H9 (cell line): ENCODE results near the gene ZNF814. TPM values are rescaled to one million over a fixed set of nuclear protein-coding genes. Genes with fewer than 3 reads are reported as not detected.
"Not testable (repeated sequence)": the region's sequence is repeated elsewhere in the genome, so short reads cannot be mapped to it uniquely, and the experiment has no call there.

ENCODE experiments used
- DNase-seq: peaks from one replicate; pipeline ENCODE4 v3.0.0-alpha.2; 2017
- H2AFZ ChIP-seq: one replicate; pipeline ENCODE4 v1.6.1; 2013; ENCODE audit warnings: mild to moderate bottlenecking, low read length, control low read depth, moderate library complexity
- H2AK5ac ChIP-seq: 2 replicates; pipeline ENCODE4 v1.6.1; 2013; ENCODE audit warnings: low read length, control low read depth, mixed read lengths; ENCODE audit not compliant: insufficient read length
- H2BK120ac ChIP-seq: one replicate; pipeline ENCODE4 v1.6.1; 2013; ENCODE audit warnings: low read depth, mild to moderate bottlenecking, low read length, control low read depth, inconsistent platforms; ENCODE audit not compliant: poor library complexity, severe bottlenecking
- H2BK12ac ChIP-seq: 2 replicates; pipeline ENCODE4 v1.6.1; 2013; ENCODE audit warnings: low read length, control low read depth, mixed read lengths, low read depth; ENCODE audit not compliant: insufficient read length
- H2BK15ac ChIP-seq: 2 replicates; pipeline ENCODE4 v1.6.1; 2013; ENCODE audit warnings: low read depth, low read length, control low read depth
- H2BK20ac ChIP-seq: one replicate; pipeline ENCODE4 v1.6.1; 2013; ENCODE audit warnings: low read depth, mild to moderate bottlenecking, low read length, control low read depth, inconsistent platforms; ENCODE audit not compliant: poor library complexity, severe bottlenecking
- H2BK5ac ChIP-seq: 2 replicates; pipeline ENCODE4 v1.6.1; 2013; ENCODE audit warnings: low read length, control low read depth, mixed read lengths; ENCODE audit not compliant: insufficient read length
- H3K14ac ChIP-seq: 2 replicates; pipeline ENCODE4 v1.6.1; 2013; ENCODE audit warnings: low read length, control low read depth; ENCODE audit not compliant: insufficient read depth
- H3K18ac ChIP-seq: 2 replicates; pipeline ENCODE4 v1.6.1; 2013; ENCODE audit warnings: low read depth, mild to moderate bottlenecking, mixed read lengths, low read length, control low read depth; ENCODE audit not compliant: insufficient read length
- H3K23ac ChIP-seq: 2 replicates; pipeline ENCODE4 v1.6.1; 2013; ENCODE audit warnings: low read length, control low read depth, mixed read lengths, low read depth; ENCODE audit not compliant: insufficient read length
- H3K23me2 ChIP-seq: 2 replicates; pipeline ENCODE4 v1.6.1; 2013; ENCODE audit warnings: low read depth, mild to moderate bottlenecking, mixed read lengths, low read length, control low read depth; ENCODE audit not compliant: insufficient read length, poor library complexity, severe bottlenecking
- H3K27ac ChIP-seq: 2 replicates; pipeline ENCODE4 v1.5.1; 2013; ENCODE audit warnings: low read length, control low read depth, mixed read lengths, low read depth; ENCODE audit not compliant: insufficient read length
- H3K27me3 ChIP-seq: 2 replicates; pipeline ENCODE4 v1.6.1; 2013; ENCODE audit warnings: low read length, control low read depth, inconsistent platforms; ENCODE audit not compliant: insufficient read depth
- H3K4ac ChIP-seq: 2 replicates; pipeline ENCODE4 v1.6.1; 2013; ENCODE audit warnings: low read depth, mild to moderate bottlenecking, control low read depth, inconsistent platforms, low read length, moderate library complexity
- H3K4me1 ChIP-seq: 2 replicates; pipeline ENCODE4 v1.6.1; 2013; ENCODE audit warnings: low read length, control low read depth, inconsistent platforms; ENCODE audit not compliant: insufficient read depth
- H3K4me2 ChIP-seq: 2 replicates; pipeline ENCODE4 v1.6.1; 2013; ENCODE audit warnings: low read length, control low read depth, mixed read lengths; ENCODE audit not compliant: insufficient read length, insufficient read depth
- H3K56ac ChIP-seq: 2 replicates; pipeline ENCODE4 v1.6.1; 2013; ENCODE audit warnings: low read depth, mild to moderate bottlenecking, mixed read lengths, low read length, control low read depth; ENCODE audit not compliant: insufficient read length
- H3K79me1 ChIP-seq: 2 replicates; pipeline ENCODE4 v1.6.1; 2013; ENCODE audit warnings: low read depth, mild to moderate bottlenecking, moderate library complexity, low read length, control low read depth, inconsistent platforms; ENCODE audit not compliant: insufficient read depth, poor library complexity, severe bottlenecking
- H3K79me2 ChIP-seq: 2 replicates; pipeline ENCODE4 v1.6.1; 2013; ENCODE audit warnings: low read length, control low read depth, inconsistent platforms; ENCODE audit not compliant: insufficient read depth
- H3K9ac ChIP-seq: 2 replicates; pipeline ENCODE4 v1.6.1; 2013; ENCODE audit warnings: low read length, control low read depth, mixed read lengths; ENCODE audit not compliant: insufficient read length; ENCODE audit errors: extremely low read depth
- H3K9me3 ChIP-seq: one replicate; pipeline ENCODE4 v1.6.1; 2013; ENCODE audit warnings: low read depth, low read length, inconsistent platforms; ENCODE audit not compliant: control insufficient read depth
- H3T11ph ChIP-seq: one replicate; pipeline ENCODE4 v1.6.1; 2013; ENCODE audit warnings: mild to moderate bottlenecking, low read length, control low read depth, inconsistent platforms
- H4K20me1 ChIP-seq: one replicate; pipeline ENCODE4 v1.6.1; 2013; ENCODE audit not compliant: control insufficient read depth, insufficient read length, insufficient read depth
- H4K5ac ChIP-seq: 2 replicates; pipeline ENCODE4 v1.6.1; 2013; ENCODE audit warnings: low read depth, mild to moderate bottlenecking, mixed read lengths, low read length, control low read depth; ENCODE audit not compliant: insufficient read length
- H4K8ac ChIP-seq: replicated peaks from 2 replicates; pipeline ENCODE4 v1.6.1; 2013; ENCODE audit warnings: low read length, control low read depth, mixed read lengths, low read depth; ENCODE audit not compliant: insufficient read length
- H4K91ac ChIP-seq: 2 replicates; pipeline ENCODE4 v1.6.1; 2013; ENCODE audit warnings: low read depth, mild to moderate bottlenecking, moderate library complexity, mixed read lengths, low read length, control low read depth; ENCODE audit not compliant: insufficient read length
- H3K27ac Mint-ChIP-seq, 3 experiments: 2 replicates in 2 of 3; 3 replicates in 1 of 3; pipeline ENCODE4 v1.8.0; 2020 to 2021; ENCODE audit warnings: mixed read lengths in 3 of 3, mild to moderate bottlenecking in 1 of 3, moderate library complexity in 1 of 3
- H3K27me3 Mint-ChIP-seq: 2 replicates; pipeline ENCODE4 v1.8.0; 2021; ENCODE audit warnings: low read depth, mild to moderate bottlenecking, moderate library complexity, mixed read lengths
- H3K36me3 Mint-ChIP-seq, 3 experiments: 2 replicates in 2 of 3; 3 replicates in 1 of 3; pipeline ENCODE4 v1.8.0; 2020 to 2021; ENCODE audit warnings: low read depth in 3 of 3, mixed read lengths in 3 of 3; ENCODE audit not compliant: insufficient read depth in 1 of 3
- H3K4me1 Mint-ChIP-seq, 2 experiments: 2 replicates each; pipeline ENCODE4 v1.8.0; 2020; ENCODE audit warnings: mixed read lengths in 2 of 2
- H3K4me3 Mint-ChIP-seq, 2 experiments: 2 replicates in 1 of 2; 3 replicates in 1 of 2; pipeline ENCODE4 v1.8.0; 2020 to 2021; ENCODE audit warnings: mild to moderate bottlenecking in 2 of 2, mixed read lengths in 2 of 2, moderate library complexity in 1 of 2
- H3K9me3 Mint-ChIP-seq, 2 experiments: 2 replicates in 1 of 2; 3 replicates in 1 of 2; pipeline ENCODE4 v1.8.0; 2020; ENCODE audit warnings: mild to moderate bottlenecking in 2 of 2, mixed read lengths in 2 of 2, moderate library complexity in 1 of 2
- WGBS: extraction: QIAGEN DNeasy Blood & Tissue Kit; methylation state at CpG from one replicate; pipeline ENCODE4 v1.1.7; 2013; ENCODE audit warnings: missing lambda C conversion rate, low lambda C conversion rate, mixed read lengths; ENCODE audit not compliant: insufficient read length; ENCODE audit errors: extremely low coverage; 5-methylcytosine and 5-hydroxymethylcytosine counted together
- total RNA-seq: library from RNA; stranded (reverse); gene quantifications from 2 replicates; pipeline ENCODE4 v1.2.1, GENCODE V29; 2021
- TF ChIP-seq, protein P1 (sequence below): fragments of 200-600 bp; sonication (generic); conservative IDR thresholded peaks from 3 replicates; pipeline ENCODE4 v1.8.0; 2021; ENCODE audit warnings: antibody characterized with exemption, mild to moderate bottlenecking

ZNF814 gene
- total RNA-seq, 1 experiment from 2014 or later, result 103 TPM

DNA sequence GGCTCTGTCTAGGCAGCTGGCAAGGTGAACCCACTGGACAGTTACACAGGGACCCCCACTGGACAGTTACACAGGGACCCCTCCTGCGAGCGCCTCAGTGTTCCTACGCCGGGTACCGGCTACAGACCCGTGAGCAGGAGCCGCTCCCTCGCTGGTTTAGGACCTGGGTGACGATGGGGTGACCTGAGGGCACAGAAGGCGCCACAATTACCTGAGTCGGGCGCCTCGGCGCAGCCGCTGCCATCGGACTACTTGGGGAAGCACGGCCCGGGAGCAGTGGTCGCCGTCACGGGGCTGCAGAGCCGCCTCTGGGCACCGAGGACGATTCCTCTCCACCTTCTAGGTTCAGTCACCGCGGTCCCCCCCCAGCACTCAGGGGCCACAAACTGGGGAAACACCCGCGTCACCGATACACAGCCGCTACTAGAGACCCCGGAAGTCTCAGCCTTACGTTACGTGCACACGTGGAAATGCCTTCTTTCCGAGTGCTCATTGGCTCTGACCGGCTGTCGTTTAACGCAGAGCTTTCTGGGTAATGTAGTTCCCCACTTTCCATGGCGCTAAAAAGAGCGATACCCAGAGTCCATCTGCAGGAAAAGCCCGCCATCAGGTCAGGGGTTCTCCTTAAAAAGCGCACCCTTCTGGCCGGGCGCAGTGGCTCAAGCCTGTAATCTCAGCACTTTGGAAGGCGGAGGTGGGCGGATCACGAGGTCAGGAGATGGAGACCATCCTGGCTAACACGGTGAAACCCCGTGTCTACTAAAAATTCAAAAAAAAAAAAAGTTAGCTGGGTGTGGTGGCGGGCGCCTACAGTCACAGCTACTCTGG is 27.5 kb upstream of the ZNF814 start, which contains the start of gene ZNF417:
Gene ZNF417 (minus strand): TSS at position 425 of the 828 bp plus-strand sequence. CDS start 181 bp downstream, at position 244.
- WGBS, result no CpG with 5 or more reads among the region's 51 CpGs
- H3K9me3 Mint-ChIP-seq, result not testable (repeated sequence)

More for the DNA sequence above, 27.5 kb upstream of the ZNF814 start, which contains the start of gene ZNF417:
- H3K56ac ChIP-seq, H2BK20ac ChIP-seq, H3K27me3 Mint-ChIP-seq, H4K20me1 ChIP-seq, H3K23ac ChIP-seq, H4K91ac ChIP-seq, H4K5ac ChIP-seq, H2BK15ac ChIP-seq, H3K23me2 ChIP-seq, H2AFZ ChIP-seq, H2BK12ac ChIP-seq, H3K4me1 ChIP-seq, H3K79me1 ChIP-seq, H3K27ac ChIP-seq, H3K79me2 ChIP-seq, H3K9me3 ChIP-seq, H4K8ac ChIP-seq, H2BK5ac ChIP-seq, H2BK120ac ChIP-seq, H2AK5ac ChIP-seq, H3K27me3 ChIP-seq, H3T11ph ChIP-seq, H3K4ac ChIP-seq: not testable (repeated sequence)
- Histone ChIP-seq H3K18ac (peak within 1 kb of the TSS; percentile 66), H3K9ac (peak within 1 kb of the TSS; percentile 64), H3K4me2 (peak within 1 kb of the TSS; percentile 87), H3K14ac (peak within 1 kb of the TSS; percentile 11)
- TF ChIP-seq, protein P1, sequence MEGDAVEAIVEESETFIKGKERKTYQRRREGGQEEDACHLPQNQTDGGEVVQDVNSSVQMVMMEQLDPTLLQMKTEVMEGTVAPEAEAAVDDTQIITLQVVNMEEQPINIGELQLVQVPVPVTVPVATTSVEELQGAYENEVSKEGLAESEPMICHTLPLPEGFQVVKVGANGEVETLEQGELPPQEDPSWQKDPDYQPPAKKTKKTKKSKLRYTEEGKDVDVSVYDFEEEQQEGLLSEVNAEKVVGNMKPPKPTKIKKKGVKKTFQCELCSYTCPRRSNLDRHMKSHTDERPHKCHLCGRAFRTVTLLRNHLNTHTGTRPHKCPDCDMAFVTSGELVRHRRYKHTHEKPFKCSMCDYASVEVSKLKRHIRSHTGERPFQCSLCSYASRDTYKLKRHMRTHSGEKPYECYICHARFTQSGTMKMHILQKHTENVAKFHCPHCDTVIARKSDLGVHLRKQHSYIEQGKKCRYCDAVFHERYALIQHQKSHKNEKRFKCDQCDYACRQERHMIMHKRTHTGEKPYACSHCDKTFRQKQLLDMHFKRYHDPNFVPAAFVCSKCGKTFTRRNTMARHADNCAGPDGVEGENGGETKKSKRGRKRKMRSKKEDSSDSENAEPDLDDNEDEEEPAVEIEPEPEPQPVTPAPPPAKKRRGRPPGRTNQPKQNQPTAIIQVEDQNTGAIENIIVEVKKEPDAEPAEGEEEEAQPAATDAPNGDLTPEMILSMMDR, result peak; percentile 63
- Mint-ChIP-seq H3K27ac (peak within 1 kb of the TSS; percentile 88 to 97 (median 97)), H3K36me3 (peaks cover 29 to 66% (median 58%) of the 10 kb centered on the region in 3 experiments), H3K4me1 (peaks cover 15 to 20% of the 10 kb centered on the region in 2 experiments), H3K4me3 (peak within 1 kb of the TSS; percentile 89 to 91)
- peak; percentile 97 for DNase-seq
